HepG2 (cell line): ENCODE results near the gene PDE3A. TPM values are rescaled to one million over a fixed set of nuclear protein-coding genes. Genes with fewer than 3 reads are reported as not detected.

Source experiments
- CSRNP1 ChIP-seq: sonication (generic); formaldehyde crosslinking; IDR thresholded peaks from 2 replicates; pipeline ENCODE4 v1.8.1; 2023; ENCODE audit warnings: mild to moderate bottlenecking, missing genetic modification reagents
- EP300 ChIP-seq, 3 experiments: sonication (generic) in 1 of 3; formaldehyde crosslinking in 1 of 3; IDR thresholded peaks; 2 replicates each; pipeline versions ENCODE4 v1.5.1 to v1.6.1; 2011 to 2020; ENCODE audit warnings: low read depth in 2 of 3, low read length in 2 of 3, borderline replicate concordance in 1 of 3, improper control_type of control experiment in 1 of 3, mild to moderate bottlenecking in 1 of 3, missing genetic modification reagents in 1 of 3, moderate library complexity in 1 of 3
- HDAC2 ChIP-seq: sonication (generic); formaldehyde crosslinking; IDR thresholded peaks from 2 replicates; pipeline ENCODE4 v1.4.0; 2020; ENCODE audit warnings: missing genetic modification reagents
- HIC2 ChIP-seq: sonication (generic); formaldehyde crosslinking; IDR thresholded peaks from 2 replicates; pipeline ENCODE4 v1.9.0; 2022; ENCODE audit warnings: low read depth, missing genetic modification reagents
- IKZF1 ChIP-seq: fragments of 450-650 bp; IDR thresholded peaks from 2 replicates; pipeline ENCODE4 v1.7.1; 2016
- NCOA2 ChIP-seq: sonication (generic); formaldehyde crosslinking; IDR thresholded peaks from 2 replicates; pipeline ENCODE4 v1.8.0; 2022; ENCODE audit warnings: inconsistent platforms
- POLR2A ChIP-seq, 2 experiments: IDR thresholded peaks; 2 replicates each; pipeline ENCODE4 v1.6.1; 2011; ENCODE audit warnings: low read depth in 2 of 2, low read length in 2 of 2, mild to moderate bottlenecking in 1 of 2, moderate library complexity in 1 of 2; ENCODE audit not compliant: insufficient read depth in 1 of 2
- RERE ChIP-seq: IDR thresholded peaks from 2 replicates; pipeline ENCODE4 v1.6.1; 2016; ENCODE audit warnings: low read depth, missing genetic modification reagents, missing compliant biosample characterization
- SOX5 ChIP-seq: IDR thresholded peaks from 2 replicates; pipeline ENCODE4 v1.6.1; 2016; ENCODE audit warnings: borderline replicate concordance
- TEAD3 ChIP-seq: optimal IDR thresholded peaks from 2 replicates; pipeline ENCODE3; 2016; ENCODE audit warnings: borderline replicate concordance
- WIZ ChIP-seq: sonication (generic); formaldehyde crosslinking; IDR thresholded peaks from 2 replicates; pipeline ENCODE4 v1.5.1; 2020; ENCODE audit warnings: mild to moderate bottlenecking, missing genetic modification reagents
- ZBED4 ChIP-seq: sonication (generic); formaldehyde crosslinking; IDR thresholded peaks from 2 replicates; pipeline ENCODE4 v1.4.0; 2020; ENCODE audit warnings: missing genetic modification reagents, borderline replicate concordance
- ZNF275 ChIP-seq: sonication (generic); formaldehyde crosslinking; IDR thresholded peaks from 2 replicates; pipeline ENCODE4 v1.8.0; 2022; ENCODE audit warnings: missing genetic modification reagents, mild to moderate bottlenecking, inconsistent platforms, borderline replicate concordance
- ZNF510 ChIP-seq: sonication (generic); formaldehyde crosslinking; IDR thresholded peaks from 2 replicates; pipeline ENCODE4 v1.4.0; 2020; ENCODE audit warnings: low read depth, mild to moderate bottlenecking, missing genetic modification reagents
- ZNF577 ChIP-seq: sonication (generic); formaldehyde crosslinking; IDR thresholded peaks from 2 replicates; pipeline ENCODE4 v1.4.0; 2020; ENCODE audit warnings: mild to moderate bottlenecking, low read depth, missing genetic modification reagents, borderline replicate concordance
- polyA plus RNA-seq, 8 experiments: library from polyadenylated mRNA; depleted of rRNA in 3 of 8; stranded (reverse) in 7 of 8; unstranded in 1 of 8; fragments of >200 nt; fragmentation: Illumina TruSeq in 4 of 8; extraction: Trizol in 4 of 8; gene quantifications; 2 replicates each; pipeline versions ENCODE4 v1.2.1 to v1.2.3, GENCODE V29; 2011 to 2016; ENCODE audit warnings: low read depth in 4 of 8, missing spikeins in 1 of 8, mixed read lengths in 1 of 8; ENCODE audit not compliant: insufficient read depth in 1 of 8
- total RNA-seq, 5 experiments: library from RNA; depleted of rRNA; stranded (reverse); fragments of >200 nt; fragmentation: Illumina TruSeq; extraction: Trizol; gene quantifications; 2 replicates each; pipeline ENCODE4 v1.2.3, GENCODE V29; 2016; ENCODE audit warnings: low read depth in 1 of 5

The PDE3A gene
- total and polyA plus RNA-seq, 2 of the 13 experiments (the other 11 are each of a cell fraction or from before 2014, with no cell fraction given): 0.77 to 1.5 TPM

- TF ChIP-seq ZBED4 (CRISPR knock-in tag): no peak
- TF ChIP-seq HIC2 (CRISPR knock-in tag): no peak
- no peak for TF ChIP-seq CSRNP1 (CRISPR knock-in tag)
- no peak for TF ChIP-seq IKZF1
- TF ChIP-seq ZNF275: no peak
- TF ChIP-seq RERE: no peak
- no peak for TF ChIP-seq POLR2A (IDR thresholded peaks at IDR 0.05; ENCODE audit: insufficient read depth in 1 of 2, low read depth in 2 of 2, low read length in 2 of 2)
- TF ChIP-seq HDAC2 (CRISPR knock-in tag): 0 out of 2 replicates have a peak, but pooled peaks have one; percentile 17
- no peak for TF ChIP-seq ZNF577 (CRISPR knock-in tag)
- no peak for TF ChIP-seq WIZ (CRISPR knock-in tag)
- peak; percentile 77; the same call in 1 of the 2 replicates for TF ChIP-seq SOX5 (CRISPR knock-in tag)
- TF ChIP-seq EP300 (IDR thresholded peaks at IDR 0.05; ENCODE audit: low read depth in 2 of 2, low read length in 2 of 2): peak in 1 of 2 experiments; percentile 51; a peak in 2 of 4 replicates
- TF ChIP-seq EP300 (CRISPR knock-in tag; IDR thresholded peaks at IDR 0.05; ENCODE audit: borderline replicate concordance): no peak
- TF ChIP-seq TEAD3 (CRISPR knock-in tag): no peak
- no peak for TF ChIP-seq ZNF510 (CRISPR knock-in tag)
- peak; percentile 8; the same call in 1 of the 2 replicates for TF ChIP-seq NCOA2 (CRISPR knock-in tag)
Observed at GRCh38 chr12:20628226-20628787, 260.0 kb downstream of the PDE3A start (continued).
